Body of pancreas (tissue), 4 donors: Measurements from ENCODE around the gene SH3PXD2B.

ENCODE experiments used
- POLR2A ChIP-seq, 3 donors: fragments of 450-650 bp; IDR thresholded peaks; one replicate each; pipeline ENCODE4 v1.6.1; 2016; ENCODE audit warnings: antibody characterized with exemption in 3 of 3, mild to moderate bottlenecking in 2 of 3
- TF ChIP-seq, protein P1 (sequence below), 7 experiments: fragments of 450-650 bp in 4 of 7; fragments of 200-600 bp in 3 of 7; sonication (generic) in 3 of 7; IDR thresholded peaks; one replicate each; pipeline ENCODE4 v1.5.1; 2016 to 2019; ENCODE audit warnings: antibody characterized with exemption in 7 of 7

DNA sequence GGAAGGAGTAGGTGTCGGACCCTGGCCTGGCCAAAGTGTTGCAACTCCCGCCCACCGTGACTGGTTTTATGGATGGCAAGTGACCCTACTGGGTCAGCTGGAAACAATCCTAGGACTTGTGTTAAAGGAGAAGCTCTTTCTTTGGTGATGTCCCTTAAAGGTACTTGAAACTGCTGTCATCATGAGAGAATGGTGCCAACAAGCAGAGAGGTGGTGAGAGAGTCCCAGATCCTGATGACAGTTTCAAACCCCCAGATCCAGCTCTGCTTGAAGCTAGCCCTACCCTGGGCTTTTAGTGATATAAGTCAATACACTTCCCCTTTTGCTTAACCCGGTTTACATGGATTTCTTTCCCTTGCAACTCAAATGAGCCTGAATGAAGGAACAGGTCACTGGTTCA lies 98.3 kb downstream of the SH3PXD2B start:
- TF ChIP-seq, protein P1, sequence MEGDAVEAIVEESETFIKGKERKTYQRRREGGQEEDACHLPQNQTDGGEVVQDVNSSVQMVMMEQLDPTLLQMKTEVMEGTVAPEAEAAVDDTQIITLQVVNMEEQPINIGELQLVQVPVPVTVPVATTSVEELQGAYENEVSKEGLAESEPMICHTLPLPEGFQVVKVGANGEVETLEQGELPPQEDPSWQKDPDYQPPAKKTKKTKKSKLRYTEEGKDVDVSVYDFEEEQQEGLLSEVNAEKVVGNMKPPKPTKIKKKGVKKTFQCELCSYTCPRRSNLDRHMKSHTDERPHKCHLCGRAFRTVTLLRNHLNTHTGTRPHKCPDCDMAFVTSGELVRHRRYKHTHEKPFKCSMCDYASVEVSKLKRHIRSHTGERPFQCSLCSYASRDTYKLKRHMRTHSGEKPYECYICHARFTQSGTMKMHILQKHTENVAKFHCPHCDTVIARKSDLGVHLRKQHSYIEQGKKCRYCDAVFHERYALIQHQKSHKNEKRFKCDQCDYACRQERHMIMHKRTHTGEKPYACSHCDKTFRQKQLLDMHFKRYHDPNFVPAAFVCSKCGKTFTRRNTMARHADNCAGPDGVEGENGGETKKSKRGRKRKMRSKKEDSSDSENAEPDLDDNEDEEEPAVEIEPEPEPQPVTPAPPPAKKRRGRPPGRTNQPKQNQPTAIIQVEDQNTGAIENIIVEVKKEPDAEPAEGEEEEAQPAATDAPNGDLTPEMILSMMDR (IDR thresholded peaks at IDR 0.05): no peak
- no peak for TF ChIP-seq POLR2A (IDR thresholded peaks at IDR 0.05)
